ENCODE measurements around the gene MINK1. TPM values are rescaled to one million over a fixed set of nuclear protein-coding genes. Genes with fewer than 3 reads are reported as not detected.

Gene MINK1
- total and polyA plus RNA-seq, 2 of the 13 experiments (the other 11 are each of a cell fraction or from before 2014, with no cell fraction given) = 17.2 to 63.9 TPM

DNA sequence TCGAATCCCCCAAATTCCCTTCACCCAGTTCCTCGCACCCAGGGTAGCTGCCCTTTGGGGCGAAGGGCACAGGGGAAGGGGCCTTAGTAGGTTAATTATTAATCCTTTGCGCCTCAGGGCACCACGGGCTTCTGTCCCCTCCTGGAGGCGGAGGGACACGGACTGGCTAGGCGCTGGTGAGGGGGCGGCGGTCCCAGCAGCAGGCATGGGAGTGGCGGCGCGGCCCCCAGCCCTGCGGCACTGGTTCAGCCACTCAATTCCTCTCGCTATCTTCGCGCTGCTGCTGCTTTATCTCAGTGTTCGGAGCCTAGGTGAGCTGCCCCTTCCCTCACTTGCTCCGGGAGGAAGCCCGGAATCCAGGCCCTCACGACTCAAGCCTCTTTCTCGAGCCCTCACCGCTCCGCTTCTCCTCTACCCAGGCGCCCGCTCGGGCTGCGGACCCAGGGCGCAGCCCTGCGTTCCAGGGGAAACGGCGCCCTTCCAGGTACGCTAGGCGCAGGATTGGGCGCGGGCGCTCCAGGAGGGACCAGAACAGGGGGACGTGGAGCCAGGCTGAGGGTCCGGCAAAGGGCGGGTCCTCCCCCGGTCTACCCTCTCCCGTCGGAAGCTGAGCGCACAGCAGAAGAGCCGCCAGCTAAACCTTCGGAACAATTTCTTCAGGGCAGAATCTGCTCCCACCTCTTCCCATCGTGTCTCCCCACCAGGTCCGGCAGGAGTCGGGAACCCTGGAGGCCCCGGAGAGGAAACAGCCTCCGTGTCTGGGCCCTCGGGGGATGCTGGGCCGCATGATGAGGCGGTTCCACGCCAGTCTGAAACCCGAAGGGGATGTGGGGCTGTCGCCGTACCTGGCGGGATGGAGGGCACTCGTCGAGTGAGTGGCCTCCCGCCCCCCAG, 44.1 kb upstream of the MINK1 start, which contains the start of gene GLTPD2 (continued):
- TF ChIP-seq, protein P1, sequence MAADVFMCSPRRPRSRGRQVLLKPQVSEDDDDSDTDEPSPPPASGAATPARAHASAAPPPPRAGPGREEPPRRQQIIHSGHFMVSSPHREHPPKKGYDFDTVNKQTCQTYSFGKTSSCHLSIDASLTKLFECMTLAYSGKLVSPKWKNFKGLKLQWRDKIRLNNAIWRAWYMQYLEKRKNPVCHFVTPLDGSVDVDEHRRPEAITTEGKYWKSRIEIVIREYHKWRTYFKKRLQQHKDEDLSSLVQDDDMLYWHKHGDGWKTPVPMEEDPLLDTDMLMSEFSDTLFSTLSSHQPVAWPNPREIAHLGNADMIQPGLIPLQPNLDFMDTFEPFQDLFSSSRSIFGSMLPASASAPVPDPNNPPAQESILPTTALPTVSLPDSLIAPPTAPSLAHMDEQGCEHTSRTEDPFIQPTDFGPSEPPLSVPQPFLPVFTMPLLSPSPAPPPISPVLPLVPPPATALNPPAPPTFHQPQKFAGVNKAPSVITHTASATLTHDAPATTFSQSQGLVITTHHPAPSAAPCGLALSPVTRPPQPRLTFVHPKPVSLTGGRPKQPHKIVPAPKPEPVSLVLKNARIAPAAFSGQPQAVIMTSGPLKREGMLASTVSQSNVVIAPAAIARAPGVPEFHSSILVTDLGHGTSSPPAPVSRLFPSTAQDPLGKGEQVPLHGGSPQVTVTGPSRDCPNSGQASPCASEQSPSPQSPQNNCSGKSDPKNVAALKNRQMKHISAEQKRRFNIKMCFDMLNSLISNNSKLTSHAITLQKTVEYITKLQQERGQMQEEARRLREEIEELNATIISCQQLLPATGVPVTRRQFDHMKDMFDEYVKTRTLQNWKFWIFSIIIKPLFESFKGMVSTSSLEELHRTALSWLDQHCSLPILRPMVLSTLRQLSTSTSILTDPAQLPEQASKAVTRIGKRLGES (CRISPR knock-in tag; IDR thresholded peaks at IDR 0.05; ENCODE audit: borderline replicate concordance) = no peak
- TF ChIP-seq BRCA1 (CRISPR knock-in tag; IDR thresholded peaks at IDR 0.05) (no peak), ZNF652 (CRISPR knock-in tag; IDR thresholded peaks at IDR 0.05; ENCODE audit: borderline replicate concordance, low read depth) (no peak), SMARCE1 (IDR thresholded peaks at IDR 0.05; ENCODE audit: borderline replicate concordance) (no peak), ARHGAP35 (CRISPR knock-in tag; IDR thresholded peaks at IDR 0.05; ENCODE audit: borderline replicate concordance) (peak; percentile 75; the same call in 1 of the 2 replicates), ZNF552 (CRISPR knock-in tag; IDR thresholded peaks at IDR 0.05; ENCODE audit: borderline replicate concordance) (0 out of 2 replicates have a peak, but pooled peaks have one; percentile 63), JUNB (CRISPR knock-in tag; IDR thresholded peaks at IDR 0.05; ENCODE audit: borderline replicate concordance) (no peak), GFI1 (CRISPR knock-in tag; IDR thresholded peaks at IDR 0.05; ENCODE audit: borderline replicate concordance) (no peak; the same call in 1 of the 2 replicates), CENPX (CRISPR knock-in tag; IDR thresholded peaks at IDR 0.05) (no peak), RFXAP (CRISPR knock-in tag; IDR thresholded peaks at IDR 0.05; ENCODE audit: borderline replicate concordance) (no peak; the same call in 1 of the 2 replicates), ZNF549 (CRISPR knock-in tag; IDR thresholded peaks at IDR 0.05) (no peak), ZNF382 (CRISPR knock-in tag; IDR thresholded peaks at IDR 0.05; ENCODE audit: borderline replicate concordance) (no peak), MBD4 (IDR thresholded peaks at IDR 0.05; ENCODE audit: borderline replicate concordance, low read length) (no peak), MEIS2 (CRISPR knock-in tag; IDR thresholded peaks at IDR 0.05) (peak; percentile 52; the same call in 1 of the 2 replicates)
- TF ChIP-seq, protein P2, sequence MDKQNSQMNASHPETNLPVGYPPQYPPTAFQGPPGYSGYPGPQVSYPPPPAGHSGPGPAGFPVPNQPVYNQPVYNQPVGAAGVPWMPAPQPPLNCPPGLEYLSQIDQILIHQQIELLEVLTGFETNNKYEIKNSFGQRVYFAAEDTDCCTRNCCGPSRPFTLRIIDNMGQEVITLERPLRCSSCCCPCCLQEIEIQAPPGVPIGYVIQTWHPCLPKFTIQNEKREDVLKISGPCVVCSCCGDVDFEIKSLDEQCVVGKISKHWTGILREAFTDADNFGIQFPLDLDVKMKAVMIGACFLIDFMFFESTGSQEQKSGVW (CRISPR knock-in tag; IDR thresholded peaks at IDR 0.05; ENCODE audit: borderline replicate concordance) = no peak; the same call in 1 of the 2 replicates
- TF ChIP-seq, protein P3, sequence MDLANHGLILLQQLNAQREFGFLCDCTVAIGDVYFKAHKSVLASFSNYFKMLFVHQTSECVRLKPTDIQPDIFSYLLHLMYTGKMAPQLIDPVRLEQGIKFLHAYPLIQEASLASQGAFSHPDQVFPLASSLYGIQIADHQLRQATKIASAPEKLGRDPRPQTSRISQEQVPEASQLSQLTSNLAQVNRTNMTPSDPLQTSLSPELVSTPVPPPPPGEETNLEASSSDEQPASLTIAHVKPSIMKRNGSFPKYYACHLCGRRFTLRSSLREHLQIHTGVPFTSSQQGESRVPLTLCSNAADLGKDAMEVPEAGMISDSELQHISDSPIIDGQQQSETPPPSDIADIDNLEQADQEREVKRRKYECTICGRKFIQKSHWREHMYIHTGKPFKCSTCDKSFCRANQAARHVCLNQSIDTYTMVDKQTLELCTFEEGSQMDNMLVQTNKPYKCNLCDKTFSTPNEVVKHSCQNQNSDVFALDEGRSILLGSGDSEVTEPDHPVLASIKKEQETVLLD (CRISPR knock-in tag; IDR thresholded peaks at IDR 0.05; ENCODE audit: low read depth) = 0 out of 2 replicates have a peak, but pooled peaks have one; percentile 49
- TF ChIP-seq, protein P4, sequence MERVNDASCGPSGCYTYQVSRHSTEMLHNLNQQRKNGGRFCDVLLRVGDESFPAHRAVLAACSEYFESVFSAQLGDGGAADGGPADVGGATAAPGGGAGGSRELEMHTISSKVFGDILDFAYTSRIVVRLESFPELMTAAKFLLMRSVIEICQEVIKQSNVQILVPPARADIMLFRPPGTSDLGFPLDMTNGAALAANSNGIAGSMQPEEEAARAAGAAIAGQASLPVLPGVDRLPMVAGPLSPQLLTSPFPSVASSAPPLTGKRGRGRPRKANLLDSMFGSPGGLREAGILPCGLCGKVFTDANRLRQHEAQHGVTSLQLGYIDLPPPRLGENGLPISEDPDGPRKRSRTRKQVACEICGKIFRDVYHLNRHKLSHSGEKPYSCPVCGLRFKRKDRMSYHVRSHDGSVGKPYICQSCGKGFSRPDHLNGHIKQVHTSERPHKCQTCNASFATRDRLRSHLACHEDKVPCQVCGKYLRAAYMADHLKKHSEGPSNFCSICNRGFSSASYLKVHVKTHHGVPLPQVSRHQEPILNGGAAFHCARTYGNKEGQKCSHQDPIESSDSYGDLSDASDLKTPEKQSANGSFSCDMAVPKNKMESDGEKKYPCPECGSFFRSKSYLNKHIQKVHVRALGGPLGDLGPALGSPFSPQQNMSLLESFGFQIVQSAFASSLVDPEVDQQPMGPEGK (CRISPR knock-in tag; IDR thresholded peaks at IDR 0.05) = peak; percentile 96
- TF ChIP-seq, protein P5, sequence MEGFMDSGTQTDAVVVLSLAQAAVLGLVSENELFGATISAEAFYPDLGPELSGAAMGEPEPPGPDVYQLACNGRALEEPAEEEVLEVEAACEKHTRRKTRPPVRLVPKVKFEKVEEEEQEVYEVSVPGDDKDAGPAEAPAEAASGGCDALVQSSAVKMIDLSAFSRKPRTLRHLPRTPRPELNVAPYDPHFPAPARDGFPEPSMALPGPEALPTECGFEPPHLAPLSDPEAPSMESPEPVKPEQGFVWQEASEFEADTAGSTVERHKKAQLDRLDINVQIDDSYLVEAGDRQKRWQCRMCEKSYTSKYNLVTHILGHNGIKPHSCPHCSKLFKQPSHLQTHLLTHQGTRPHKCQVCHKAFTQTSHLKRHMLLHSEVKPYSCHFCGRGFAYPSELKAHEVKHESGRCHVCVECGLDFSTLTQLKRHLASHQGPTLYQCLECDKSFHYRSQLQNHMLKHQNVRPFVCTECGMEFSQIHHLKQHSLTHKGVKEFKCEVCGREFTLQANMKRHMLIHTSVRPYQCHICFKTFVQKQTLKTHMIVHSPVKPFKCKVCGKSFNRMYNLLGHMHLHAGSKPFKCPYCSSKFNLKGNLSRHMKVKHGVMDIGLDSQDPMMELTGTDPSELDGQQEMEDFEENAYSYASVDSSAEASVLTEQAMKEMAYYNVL (CRISPR knock-in tag; IDR thresholded peaks at IDR 0.05; ENCODE audit: borderline replicate concordance) = peak; percentile 58; the same call in 1 of the 2 replicates
